Measurements from ENCODE around the gene PLA2G2D. TPM values are rescaled to one million over a fixed set of nuclear protein-coding genes. Genes with fewer than 3 reads are reported as not detected.

Gene PLA2G2D
- total and polyA plus RNA-seq, 2 of the 8 experiments (the other 6 are each of a cell fraction or from before 2014, with no cell fraction given): not detected

- ChIA-PET POLR2A (ENCODE audit: partially characterized antibody) (no interaction called here), CTCF (ENCODE audit: partially characterized antibody) (interaction anchor here (0.8 to 13.5 kb wide), 9 partner anchors 10 to 444 kb away, joined by 3 to 127 read pairs (median 6); partner anchors contain the start of genes PLA2G2A and PLA2G2E)
- Histone ChIP-seq H2BK12ac (ENCODE audit: low read depth, low read length) (0 out of 2 replicates have a peak overlapping the region, but pooled peaks have one; percentile 50), H3K79me1 (ENCODE audit: low read depth, low read length) (no peaks in the 10 kb centered on the region), H3K18ac (ENCODE audit: extremely low read depth, low read length) (no peak overlapping the region; the same call in 1 of the 2 replicates), H3K36me3 (ENCODE audit: control insufficient read depth in 2 of 4, insufficient read depth in 4 of 4, low read length in 3 of 4) (no peaks in the 10 kb centered on the region), H3K4me2 (ENCODE audit: insufficient read depth in 1 of 2, low read depth in 2 of 2, low read length in 2 of 2) (no peak overlapping the region), H3K9ac (replicated peaks in 1 of 4; ENCODE audit: extremely low read depth in 1 of 4, low read depth in 3 of 4, low read length in 3 of 4) (no peak overlapping the region), H3K4me1 (replicated peaks in 1 of 4; ENCODE audit: control insufficient read depth in 3 of 4, insufficient read depth in 4 of 4, low read length in 3 of 4) (peaks cover 0 to 11% (median 5%) of the 10 kb centered on the region in 4 experiments; a peak in 6 of 7 replicates), H2AK5ac (ENCODE audit: low read depth, low read length) (no peak overlapping the region), H4K5ac (ENCODE audit: insufficient read length, low read depth, low read length) (no peak overlapping the region), H2AFZ (ENCODE audit: low read length) (no peak overlapping the region), H3K23ac (ENCODE audit: insufficient read length) (no peak overlapping the region), H2BK15ac (ENCODE audit: low read length) (peak overlapping the region; percentile 46; the same call in 1 of the 2 replicates), H4K20me1 (replicated peaks in 1 of 2; ENCODE audit: control insufficient read depth in 1 of 2, insufficient read depth in 2 of 2, low read length in 2 of 2) (no peaks in the 10 kb centered on the region), H3K56ac (replicated peaks; ENCODE audit: insufficient read length, low read depth, low read length) (no peak overlapping the region), H2BK5ac (ENCODE audit: low read depth, low read length) (no peak overlapping the region), H4K91ac (replicated peaks; ENCODE audit: insufficient read length, low read length) (peak overlapping the region; percentile 84), H3K4ac (replicated peaks; ENCODE audit: insufficient read length, low read depth, low read length) (peak overlapping the region; percentile 72), H3K4me3 (ENCODE audit: extremely low read depth in 1 of 4, insufficient read depth in 2 of 4, low read depth in 3 of 4, low read length in 4 of 4) (no peak overlapping the region), H3K79me2 (ENCODE audit: control insufficient read depth in 1 of 2, insufficient read depth in 2 of 2, low read length in 2 of 2) (no peaks in the 10 kb centered on the region), H2BK20ac (ENCODE audit: low read length) (no peak overlapping the region), H3K27me3 (replicated peaks in 1 of 4; ENCODE audit: control insufficient read depth in 3 of 4, extremely low read depth in 1 of 4, insufficient read depth in 3 of 4, low read length in 3 of 4) (no peaks in the 10 kb centered on the region), H3K9me3 (ENCODE audit: insufficient read depth in 2 of 2, low read depth in 1 of 2, low read length in 1 of 2) (no peaks in the 10 kb centered on the region), H3K14ac (ENCODE audit: insufficient read length) (no peak overlapping the region), H3K23me2 (ENCODE audit: low read depth, low read length) (no peaks in the 10 kb centered on the region), H2BK120ac (replicated peaks; ENCODE audit: low read depth, low read length) (no peak overlapping the region), H3K27ac (ENCODE audit: low read depth, low read length) (no peak overlapping the region), H4K8ac (ENCODE audit: extremely low read depth, insufficient read depth, low read length) (0 out of 2 replicates have a peak overlapping the region, but pooled peaks have one; percentile 9)
- WGBS, 2 experiments (ENCODE audit: extremely low coverage in 1 of 2, insufficient coverage in 1 of 2, insufficient read length in 1 of 2, insufficient replicate concordance in 2 of 2, low coverage in 1 of 2, low lambda C conversion rate in 2 of 2, missing lambda C conversion rate in 1 of 2): 93% methylated on average over 22 of the region's 27 CpGs; no CpG with 5 or more reads in 1 of the 2 experiments
- no peak for TF ChIP-seq FOSL1 (IDR thresholded peaks at IDR 0.05; ENCODE audit: insufficient read depth, low read depth, low read length)
- no peak for TF ChIP-seq EZH2 (IDR thresholded peaks at IDR 0.05; ENCODE audit: low read depth, low read length, severe bottlenecking)
- TF ChIP-seq SP1 (IDR thresholded peaks at IDR 0.05; ENCODE audit: low read depth, low read length): no peak
- no peak for TF ChIP-seq HDAC6 (IDR thresholded peaks at IDR 0.05; ENCODE audit: low read depth, low read length)
- FAIRE-seq (no peak), DNase-seq (ENCODE audit: low read depth in 1 of 2, low spot score in 2 of 2) (no peak)
Observed at GRCh38 chr1:20149601-20150325, 30.4 kb upstream of the PLA2G2D start.
